B cell (primary cell): ENCODE measurements around the gene ZFHX2. TPM values are rescaled to one million over a fixed set of nuclear protein-coding genes. Genes with fewer than 3 reads are reported as not detected.

Source experiments
- ATAC-seq: fragments of 200-7000 bp; cut with Tn5 transposase; one replicate; pipeline ENCODE4 v1.10.0; 2021; ENCODE audit warnings: low read depth, mild to moderate bottlenecking, moderate number of reproducible peaks, moderate library complexity
- CTCF ChIA-PET: fragments of 350-600 bp; sonication (Branson Sonifier 250); formaldehyde crosslinking; loops from one replicate; lab custom pipeline; 2021; ENCODE audit warnings: antibody characterized with exemption, inconsistent platforms; lab: Charles Lee
- POLR2A ChIA-PET: fragments of 350-600 bp; sonication (Branson Sonifier 250); formaldehyde crosslinking; loops from one replicate; lab custom pipeline; 2021; ENCODE audit warnings: antibody characterized with exemption; lab: Charles Lee
- DNase-seq: peaks from one replicate; pipeline ENCODE4 v3.0.0; 2013
- H2AFZ ChIP-seq: 2 replicates; pipeline ENCODE4 v1.6.1; 2012; ENCODE audit warnings: mild to moderate bottlenecking, low read depth, low read length; ENCODE audit not compliant: insufficient read depth, poor library complexity, severe bottlenecking
- H3K27ac ChIP-seq, 2 donors: 1 replicate in 1 of 2; 2 replicates in 1 of 2; pipeline ENCODE4 v1.5.1; 2012 to 2013; ENCODE audit warnings: low read length in 2 of 2, mild to moderate bottlenecking in 2 of 2, moderate library complexity in 1 of 2
- H3K27me3 ChIP-seq, 4 experiments: fragments of 200-600 bp in 1 of 4; sonication (generic) in 1 of 4; replicated peaks in 1 of 4; 1 replicate in 2 of 4; 2 replicates in 2 of 4; pipeline versions ENCODE4 v1.6.1 to v1.7.0; 2013 to 2016; ENCODE audit warnings: low read length in 3 of 4, mild to moderate bottlenecking in 2 of 4, mixed read lengths in 1 of 4, moderate library complexity in 1 of 4; ENCODE audit not compliant: insufficient read depth in 4 of 4, control insufficient read depth in 3 of 4; ENCODE audit errors: control extremely low read depth in 1 of 4
- H3K36me3 ChIP-seq, 2 experiments: replicated peaks in 1 of 2; 1 replicate in 1 of 2; 2 replicates in 1 of 2; pipeline versions ENCODE4 v1.6.1 to v1.7.1; 2013; ENCODE audit warnings: low read length in 1 of 2; ENCODE audit not compliant: insufficient read depth in 2 of 2, control insufficient read depth in 1 of 2; ENCODE audit errors: control extremely low read depth in 1 of 2, extremely low read depth in 1 of 2
- H3K4me1 ChIP-seq, 2 donors: fragments of 200-600 bp in 1 of 2; sonication (generic) in 1 of 2; 1 replicate in 1 of 2; 2 replicates in 1 of 2; pipeline versions ENCODE4 v1.5.1 to v1.6.1; 2013 to 2017; ENCODE audit warnings: low read length in 2 of 2; ENCODE audit not compliant: control insufficient read depth in 2 of 2, insufficient read depth in 2 of 2
- H3K4me2 ChIP-seq: replicated peaks from 2 replicates; pipeline ENCODE3; 2012; ENCODE audit warnings: mild to moderate bottlenecking, low read depth, low read length; ENCODE audit not compliant: poor library complexity, severe bottlenecking
- H3K4me3 ChIP-seq, 5 experiments: fragments of 200-600 bp in 1 of 5; sonication (generic) in 1 of 5; 1 replicate in 3 of 5; 2 replicates in 2 of 5; pipeline versions ENCODE4 v1.5.1 to v1.7.0; 2011 to 2016; ENCODE audit warnings: low read length in 4 of 5, mild to moderate bottlenecking in 4 of 5, low read depth in 2 of 5, control low read depth in 1 of 5, moderate library complexity in 1 of 5; ENCODE audit not compliant: insufficient read depth in 1 of 5; ENCODE audit errors: control extremely low read depth in 1 of 5, extremely low read depth in 1 of 5
- H3K79me2 ChIP-seq: fragments of 200-600 bp; sonication (generic); one replicate; pipeline ENCODE4 v1.6.0; 2016; ENCODE audit warnings: low read length; ENCODE audit not compliant: control insufficient read depth, insufficient read depth
- H3K9ac ChIP-seq: fragments of 200-600 bp; sonication (generic); 2 replicates; pipeline ENCODE4 v1.6.1; 2017; ENCODE audit warnings: mild to moderate bottlenecking, low read length, moderate library complexity
- H3K9me3 ChIP-seq, 3 donors: one replicate each; pipeline versions ENCODE4 v1.6.1 to v1.7.1; 2013; ENCODE audit warnings: low read length in 2 of 3; ENCODE audit not compliant: control insufficient read depth in 2 of 3, insufficient read depth in 1 of 3; ENCODE audit errors: control extremely low read depth in 1 of 3
- H4K20me1 ChIP-seq: 2 replicates; pipeline ENCODE4 v1.6.0; 2012; ENCODE audit warnings: mild to moderate bottlenecking, low read length; ENCODE audit not compliant: insufficient read depth, control insufficient read depth, poor library complexity, severe bottlenecking
- H3K27ac Mint-ChIP-seq: one replicate; pipeline ENCODE4 v1.8.0; 2021; ENCODE audit warnings: mixed read lengths
- H3K27me3 Mint-ChIP-seq: one replicate; pipeline ENCODE4 v1.8.0; 2021; ENCODE audit warnings: mixed read lengths
- H3K4me1 Mint-ChIP-seq: one replicate; pipeline ENCODE4 v1.8.0; 2021; ENCODE audit warnings: mixed read lengths
- H3K4me3 Mint-ChIP-seq: one replicate; pipeline ENCODE4 v1.8.0; 2021; ENCODE audit warnings: mixed read lengths
- H3K9me3 Mint-ChIP-seq: one replicate; pipeline ENCODE4 v1.8.0; 2022; ENCODE audit warnings: mixed read lengths; ENCODE audit not compliant: insufficient read depth
- EZH2 ChIP-seq: IDR thresholded peaks from 2 replicates; pipeline ENCODE4 v1.6.1; 2012; ENCODE audit warnings: borderline replicate concordance, low read depth, mild to moderate bottlenecking, moderate library complexity, low read length; ENCODE audit not compliant: insufficient read depth, poor library complexity, severe bottlenecking
- WGBS: methylation state at CpG from one replicate; pipeline ENCODE4 v1.1.5; 2013; ENCODE audit warnings: missing lambda C conversion rate; ENCODE audit not compliant: insufficient coverage; 5-methylcytosine and 5-hydroxymethylcytosine counted together
- intact Hi-C: fragments of 100-400 bp; cut with micrococcal nuclease; formaldehyde crosslinking; loops from one replicate; pipeline ENCODE4 v1.10.0; 2022
- polyA plus RNA-seq: library from polyadenylated mRNA; depleted of rRNA; stranded (reverse); fragments of >200 nt; gene quantifications from 2 replicates; pipeline ENCODE4 v1.2.3, GENCODE V29; 2012
- total RNA-seq, 2 donors: library from RNA; stranded (reverse); fragments of 120-200 nt in 1 of 2; gene quantifications; 1 replicate in 1 of 2; 2 replicates in 1 of 2; pipeline versions ENCODE4 v1.2.3 to v1.2.4, GENCODE V29; 2013 to 2022
- TF ChIP-seq, protein P1 (sequence below): fragments of 200-600 bp; IDR thresholded peaks from one replicate; pipeline ENCODE4 v1.8.0; 2022; ENCODE audit warnings: antibody characterized with exemption, mild to moderate bottlenecking

ZFHX2 gene
- total and polyA plus RNA-seq, 2 donors (not counting 1 experiment from before 2014, with no cell fraction given): 0.21 to 2.5 TPM

DNA sequence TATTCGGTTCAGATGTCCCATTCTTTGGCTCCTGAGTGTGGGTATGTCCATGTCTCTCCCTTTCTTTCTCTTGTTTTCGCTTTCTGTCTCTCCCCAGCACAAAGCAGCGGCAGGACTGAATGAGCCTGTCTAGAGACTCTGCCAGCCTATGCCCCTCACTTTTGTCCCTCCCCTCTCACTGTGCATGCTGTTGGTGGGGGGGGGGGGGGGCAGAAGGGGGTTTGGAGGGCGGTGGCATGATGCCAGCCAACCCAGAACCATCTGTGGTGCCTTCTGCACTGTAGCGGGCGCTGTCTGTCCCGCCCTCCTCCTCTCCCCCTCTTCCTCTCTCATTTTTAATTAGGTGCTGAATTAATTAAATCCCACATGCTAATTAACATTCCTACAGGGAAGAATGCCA lies 64.3 kb downstream of the ZFHX2 start:
- no peak overlapping the region for H3K27ac ChIP-seq
- no peaks in the 10 kb centered on the region for H3K27me3 ChIP-seq
- H2AFZ ChIP-seq: no peak overlapping the region
- no peak overlapping the region for H3K27ac Mint-ChIP-seq
- ChIA-PET POLR2A (no interaction called here), CTCF (interaction anchor here (1.3 kb wide), 1 partner anchor 72 kb away, joined by 3 read pairs; no protein-coding TSS in a partner anchor)
- H3K9me3 Mint-ChIP-seq: no peaks in the 10 kb centered on the region
- WGBS: 0% methylated on average over 1 of the region's 7 CpGs
- H4K20me1 ChIP-seq: no peaks in the 10 kb centered on the region
- no peaks in the 10 kb centered on the region for H3K9me3 ChIP-seq
- peaks cover 0 to 30% of the 10 kb centered on the region in 2 experiments for H3K36me3 ChIP-seq
- no peak overlapping the region for H3K4me2 ChIP-seq
- DNase-seq (no peak), ATAC-seq (no peak)
- no peaks in the 10 kb centered on the region for H3K4me1 ChIP-seq
- H3K4me3 ChIP-seq: no peak overlapping the region
- no peak overlapping the region for H3K9ac ChIP-seq
- no peak overlapping the region for H3K4me3 Mint-ChIP-seq
- H3K27me3 Mint-ChIP-seq: no peaks in the 10 kb centered on the region
- no peaks in the 10 kb centered on the region for H3K4me1 Mint-ChIP-seq
- intact Hi-C loops: no loop called here
- no peak for TF ChIP-seq EZH2
- H3K79me2 ChIP-seq: no peaks in the 10 kb centered on the region

DNA sequence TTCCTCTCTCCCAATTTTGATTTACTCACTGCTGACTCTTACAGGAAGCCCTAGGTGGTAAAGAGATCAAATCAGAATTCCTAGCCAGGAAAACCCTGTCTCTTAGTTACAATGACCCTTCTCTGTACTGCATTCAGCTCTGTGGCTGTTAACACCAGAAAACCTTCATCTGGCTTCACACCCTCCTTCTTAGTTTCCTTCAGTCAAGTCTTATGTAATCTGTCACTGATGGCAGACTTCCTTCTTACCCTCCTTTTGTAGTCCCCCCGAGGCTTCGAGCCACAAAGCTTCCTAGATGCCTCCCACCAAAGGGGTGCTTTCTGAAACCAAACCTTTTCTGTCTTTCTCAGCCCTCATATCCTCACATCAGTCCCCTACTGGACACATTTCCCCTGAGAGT lies 65.5 kb downstream of the ZFHX2 start:
- Mint-ChIP-seq H3K27ac (no peak overlapping the region), H3K4me1 (no peaks in the 10 kb centered on the region), H3K9me3 (no peaks in the 10 kb centered on the region), H3K4me3 (no peak overlapping the region), H3K27me3 (no peaks in the 10 kb centered on the region)
- TF ChIP-seq EZH2: no peak
- TF ChIP-seq, protein P1, sequence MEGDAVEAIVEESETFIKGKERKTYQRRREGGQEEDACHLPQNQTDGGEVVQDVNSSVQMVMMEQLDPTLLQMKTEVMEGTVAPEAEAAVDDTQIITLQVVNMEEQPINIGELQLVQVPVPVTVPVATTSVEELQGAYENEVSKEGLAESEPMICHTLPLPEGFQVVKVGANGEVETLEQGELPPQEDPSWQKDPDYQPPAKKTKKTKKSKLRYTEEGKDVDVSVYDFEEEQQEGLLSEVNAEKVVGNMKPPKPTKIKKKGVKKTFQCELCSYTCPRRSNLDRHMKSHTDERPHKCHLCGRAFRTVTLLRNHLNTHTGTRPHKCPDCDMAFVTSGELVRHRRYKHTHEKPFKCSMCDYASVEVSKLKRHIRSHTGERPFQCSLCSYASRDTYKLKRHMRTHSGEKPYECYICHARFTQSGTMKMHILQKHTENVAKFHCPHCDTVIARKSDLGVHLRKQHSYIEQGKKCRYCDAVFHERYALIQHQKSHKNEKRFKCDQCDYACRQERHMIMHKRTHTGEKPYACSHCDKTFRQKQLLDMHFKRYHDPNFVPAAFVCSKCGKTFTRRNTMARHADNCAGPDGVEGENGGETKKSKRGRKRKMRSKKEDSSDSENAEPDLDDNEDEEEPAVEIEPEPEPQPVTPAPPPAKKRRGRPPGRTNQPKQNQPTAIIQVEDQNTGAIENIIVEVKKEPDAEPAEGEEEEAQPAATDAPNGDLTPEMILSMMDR: no peak
- no peak overlapping the region for H3K4me2 ChIP-seq
- no peaks in the 10 kb centered on the region for H3K27me3 ChIP-seq
- POLR2A ChIA-PET: no interaction called here
- WGBS: 66% methylated on average over 2 of the region's 2 CpGs
- no peaks in the 10 kb centered on the region for H3K4me1 ChIP-seq
- intact Hi-C loops: no loop called here
- CTCF ChIA-PET: interaction anchor here (1.7 to 2.6 kb wide), 2 partner anchors 11 to 74 kb away, joined by 8 to 15 read pairs; no protein-coding TSS in a partner anchor
- no peaks in the 10 kb centered on the region for H3K9me3 ChIP-seq
- no peaks in the 10 kb centered on the region for H3K79me2 ChIP-seq
- H3K27ac ChIP-seq: no peak overlapping the region
- H4K20me1 ChIP-seq: no peaks in the 10 kb centered on the region
- ATAC-seq (no peak), DNase-seq (no peak)
- no peak overlapping the region for H2AFZ ChIP-seq
- H3K9ac ChIP-seq: no peak overlapping the region
- H3K4me3 ChIP-seq: no peak overlapping the region
- H3K36me3 ChIP-seq: peaks cover 3 to 30% of the 10 kb centered on the region in 2 experiments
